ENCODE results near the gene CCL22.

Gene CCL22

DNA sequence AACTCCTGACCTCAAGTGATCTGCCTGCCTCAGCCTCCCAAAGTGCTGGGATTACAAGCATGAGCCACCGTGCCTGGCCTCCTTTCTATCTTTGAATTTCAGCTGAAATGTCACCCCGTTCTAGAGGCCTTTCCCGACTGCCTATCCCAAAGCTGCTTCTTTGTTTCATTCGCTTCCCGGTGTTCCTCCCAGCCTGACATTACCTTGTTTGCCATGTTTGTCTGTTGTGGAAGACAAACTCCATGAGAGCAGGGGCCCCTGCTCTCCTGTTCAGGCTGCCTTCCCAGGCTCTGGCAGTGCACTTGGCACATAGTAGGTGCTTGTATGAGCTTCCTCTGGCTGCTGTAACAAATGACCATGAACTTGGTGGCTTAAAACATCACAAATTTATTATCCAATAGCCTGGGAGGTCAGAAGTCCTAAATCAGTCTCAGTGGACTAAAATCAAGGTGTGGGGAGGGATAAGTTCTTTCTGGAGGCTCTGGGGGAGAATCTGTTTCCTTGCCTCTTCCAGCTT, 2.6 kb upstream of the CCL22 start:
- no peak overlapping the region for H3K9ac ChIP-seq (ENCODE audit: low read depth, low read length, poor library complexity, severe bottlenecking)
- no peak overlapping the region for H2AFZ ChIP-seq (ENCODE audit: low read length)
- no peaks in the 10 kb centered on the region for H4K20me1 ChIP-seq (ENCODE audit: insufficient read depth, low read length, poor library complexity, severe bottlenecking)
- no peaks in the 10 kb centered on the region for H3K27me3 ChIP-seq (ENCODE audit: insufficient read depth, low read length, poor library complexity, severe bottlenecking)
- no peak overlapping the region for H3K4me2 ChIP-seq (ENCODE audit: low read depth, low read length, poor library complexity, severe bottlenecking)
- TF ChIP-seq, protein P1, sequence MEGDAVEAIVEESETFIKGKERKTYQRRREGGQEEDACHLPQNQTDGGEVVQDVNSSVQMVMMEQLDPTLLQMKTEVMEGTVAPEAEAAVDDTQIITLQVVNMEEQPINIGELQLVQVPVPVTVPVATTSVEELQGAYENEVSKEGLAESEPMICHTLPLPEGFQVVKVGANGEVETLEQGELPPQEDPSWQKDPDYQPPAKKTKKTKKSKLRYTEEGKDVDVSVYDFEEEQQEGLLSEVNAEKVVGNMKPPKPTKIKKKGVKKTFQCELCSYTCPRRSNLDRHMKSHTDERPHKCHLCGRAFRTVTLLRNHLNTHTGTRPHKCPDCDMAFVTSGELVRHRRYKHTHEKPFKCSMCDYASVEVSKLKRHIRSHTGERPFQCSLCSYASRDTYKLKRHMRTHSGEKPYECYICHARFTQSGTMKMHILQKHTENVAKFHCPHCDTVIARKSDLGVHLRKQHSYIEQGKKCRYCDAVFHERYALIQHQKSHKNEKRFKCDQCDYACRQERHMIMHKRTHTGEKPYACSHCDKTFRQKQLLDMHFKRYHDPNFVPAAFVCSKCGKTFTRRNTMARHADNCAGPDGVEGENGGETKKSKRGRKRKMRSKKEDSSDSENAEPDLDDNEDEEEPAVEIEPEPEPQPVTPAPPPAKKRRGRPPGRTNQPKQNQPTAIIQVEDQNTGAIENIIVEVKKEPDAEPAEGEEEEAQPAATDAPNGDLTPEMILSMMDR (conservative IDR thresholded peaks at IDR 0.05; ENCODE audit: low read length), result no peak
- no peak for TF ChIP-seq EZH2phosphoT487 (IDR thresholded peaks at IDR 0.05; ENCODE audit: borderline replicate concordance)
- H3F3A ChIP-seq (ENCODE audit: low read depth), result no peaks in the 10 kb centered on the region
- H3K4me3 ChIP-seq (ENCODE audit: low read length, poor library complexity, severe bottlenecking), result no peak overlapping the region
- no peaks in the 10 kb centered on the region for H3K4me1 ChIP-seq (ENCODE audit: insufficient read depth, low read length, poor library complexity, severe bottlenecking)
- H3K79me2 ChIP-seq (ENCODE audit: insufficient read depth, low read length), result no peaks in the 10 kb centered on the region
- H3K9me3 ChIP-seq (ENCODE audit: insufficient read depth, low read depth, low read length), result no peaks in the 10 kb centered on the region
- H3K9me2 ChIP-seq (replicated peaks; ENCODE audit: low read depth, low read length), result no peaks in the 10 kb centered on the region
- H3K36me3 ChIP-seq (ENCODE audit: insufficient read depth, low read length), result no peaks in the 10 kb centered on the region

DNA sequence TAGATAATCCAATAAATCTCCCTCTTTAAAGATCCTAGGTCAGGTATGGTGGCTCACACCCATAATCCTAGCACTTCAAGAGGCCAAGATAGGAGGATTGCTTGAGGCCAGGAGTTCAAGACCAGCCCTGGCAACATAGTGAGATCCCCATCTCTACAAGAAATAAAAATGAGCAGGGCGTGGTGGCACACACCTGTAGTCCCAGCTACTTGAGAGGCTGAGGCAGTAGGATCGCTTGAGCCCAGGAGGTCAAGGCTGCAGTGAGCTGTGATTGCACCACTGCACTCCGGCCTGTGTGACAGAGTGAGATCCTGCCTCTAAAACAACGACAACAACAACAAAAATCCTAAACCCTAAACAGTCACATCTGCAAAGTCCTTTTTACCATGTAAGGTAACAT, 2.0 kb upstream of the CCL22 start:
- no peaks in the 10 kb centered on the region for H3K36me3 ChIP-seq (ENCODE audit: insufficient read depth, low read length)
- no peaks in the 10 kb centered on the region for H4K20me1 ChIP-seq (ENCODE audit: insufficient read depth, low read length, poor library complexity, severe bottlenecking)
- H3K9me2 ChIP-seq (replicated peaks; ENCODE audit: low read depth, low read length), result no peaks in the 10 kb centered on the region
- TF ChIP-seq, protein P1 (conservative IDR thresholded peaks at IDR 0.05; ENCODE audit: low read length), result no peak
- no peak for TF ChIP-seq EZH2phosphoT487 (IDR thresholded peaks at IDR 0.05; ENCODE audit: borderline replicate concordance)
- no peaks in the 10 kb centered on the region for H3K4me1 ChIP-seq (ENCODE audit: insufficient read depth, low read length, poor library complexity, severe bottlenecking)
- H2AFZ ChIP-seq (ENCODE audit: low read length), result no peak overlapping the region
- no peaks in the 10 kb centered on the region for H3K9me3 ChIP-seq (ENCODE audit: insufficient read depth, low read depth, low read length)
- no peaks in the 10 kb centered on the region for H3K79me2 ChIP-seq (ENCODE audit: insufficient read depth, low read length)
- H3F3A ChIP-seq (ENCODE audit: low read depth), result no peaks in the 10 kb centered on the region
- no peak overlapping the region for H3K4me2 ChIP-seq (ENCODE audit: low read depth, low read length, poor library complexity, severe bottlenecking)
- no peak overlapping the region for H3K9ac ChIP-seq (ENCODE audit: low read depth, low read length, poor library complexity, severe bottlenecking)
- no peak overlapping the region for H3K4me3 ChIP-seq (ENCODE audit: low read length, poor library complexity, severe bottlenecking)
- H3K27me3 ChIP-seq (ENCODE audit: insufficient read depth, low read length, poor library complexity, severe bottlenecking), result no peaks in the 10 kb centered on the region

DNA sequence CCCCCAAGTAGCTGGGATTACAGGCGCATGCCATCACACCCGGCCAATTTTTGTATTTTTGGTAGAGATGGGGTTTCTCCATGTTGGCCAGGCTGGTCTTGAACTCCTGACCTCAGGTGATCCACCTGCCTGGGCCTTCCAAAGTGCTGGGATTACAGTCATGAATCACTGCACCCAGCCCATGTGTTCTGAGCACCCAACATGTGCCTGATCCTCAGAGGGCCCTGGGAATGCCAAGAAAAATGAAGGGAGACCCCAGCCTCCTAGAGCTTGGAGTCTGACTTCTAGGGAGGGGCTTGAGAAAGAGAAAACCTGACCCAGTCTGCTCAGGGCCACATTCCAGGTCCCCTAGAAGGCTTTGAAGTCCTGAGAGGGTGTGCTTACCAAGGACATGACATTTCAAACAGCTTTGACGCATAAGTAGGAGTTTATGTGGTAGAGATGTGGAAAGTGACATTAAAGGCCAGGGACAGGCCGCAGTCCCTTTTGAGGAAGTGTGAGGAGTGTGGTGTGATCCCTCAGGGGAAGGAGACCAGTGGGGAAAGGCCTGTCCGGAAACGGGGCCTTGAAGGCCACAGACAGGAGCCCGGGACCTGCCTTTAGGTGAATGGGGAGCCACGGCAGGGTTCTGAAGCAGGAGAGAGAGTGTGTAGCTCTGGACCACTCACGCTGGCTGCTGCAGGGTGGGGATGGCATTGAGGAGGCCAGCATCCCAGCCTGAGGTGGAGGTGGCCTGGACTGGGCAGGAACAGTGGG, 1.1 kb upstream of the CCL22 start:
- Histone ChIP-seq H3K9me3 (ENCODE audit: insufficient read depth, low read depth, low read length) (no peaks in the 10 kb centered on the region), H3K4me3 (ENCODE audit: low read length, poor library complexity, severe bottlenecking) (no peak overlapping the region), H3F3A (ENCODE audit: low read depth) (no peaks in the 10 kb centered on the region), H2AFZ (ENCODE audit: low read length) (no peak overlapping the region), H3K79me2 (ENCODE audit: insufficient read depth, low read length) (no peaks in the 10 kb centered on the region), H4K20me1 (ENCODE audit: insufficient read depth, low read length, poor library complexity, severe bottlenecking) (no peaks in the 10 kb centered on the region), H3K4me2 (ENCODE audit: low read depth, low read length, poor library complexity, severe bottlenecking) (no peak overlapping the region), H3K4me1 (ENCODE audit: insufficient read depth, low read length, poor library complexity, severe bottlenecking) (no peaks in the 10 kb centered on the region), H3K9ac (ENCODE audit: low read depth, low read length, poor library complexity, severe bottlenecking) (no peak overlapping the region), H3K9me2 (replicated peaks; ENCODE audit: low read depth, low read length) (no peaks in the 10 kb centered on the region), H3K27me3 (ENCODE audit: insufficient read depth, low read length, poor library complexity, severe bottlenecking) (no peaks in the 10 kb centered on the region), H3K36me3 (ENCODE audit: insufficient read depth, low read length) (no peaks in the 10 kb centered on the region)
- no peak for TF ChIP-seq EZH2phosphoT487 (IDR thresholded peaks at IDR 0.05; ENCODE audit: borderline replicate concordance)
- TF ChIP-seq, protein P1 (conservative IDR thresholded peaks at IDR 0.05; ENCODE audit: low read length), result no peak
